HG02610 (cell line): ENCODE results near the gene UNC13A.
"Not testable (repeated sequence)": the region's sequence is repeated elsewhere in the genome, so short reads cannot be mapped to it uniquely, and the experiment has no call there.

Experiments used
- ATAC-seq: cut with Tn5 transposase; IDR thresholded peaks from one replicate; pipeline ENCODE4 v1.9.1; 2021; ENCODE audit warnings: mild to moderate bottlenecking, moderate library complexity; ENCODE audit not compliant: unreplicated experiment

UNC13A gene

GRCh38 chr19:17606590-17607185 is 81.5 kb downstream of the UNC13A start:
- ATAC-seq: no peak

DNA sequence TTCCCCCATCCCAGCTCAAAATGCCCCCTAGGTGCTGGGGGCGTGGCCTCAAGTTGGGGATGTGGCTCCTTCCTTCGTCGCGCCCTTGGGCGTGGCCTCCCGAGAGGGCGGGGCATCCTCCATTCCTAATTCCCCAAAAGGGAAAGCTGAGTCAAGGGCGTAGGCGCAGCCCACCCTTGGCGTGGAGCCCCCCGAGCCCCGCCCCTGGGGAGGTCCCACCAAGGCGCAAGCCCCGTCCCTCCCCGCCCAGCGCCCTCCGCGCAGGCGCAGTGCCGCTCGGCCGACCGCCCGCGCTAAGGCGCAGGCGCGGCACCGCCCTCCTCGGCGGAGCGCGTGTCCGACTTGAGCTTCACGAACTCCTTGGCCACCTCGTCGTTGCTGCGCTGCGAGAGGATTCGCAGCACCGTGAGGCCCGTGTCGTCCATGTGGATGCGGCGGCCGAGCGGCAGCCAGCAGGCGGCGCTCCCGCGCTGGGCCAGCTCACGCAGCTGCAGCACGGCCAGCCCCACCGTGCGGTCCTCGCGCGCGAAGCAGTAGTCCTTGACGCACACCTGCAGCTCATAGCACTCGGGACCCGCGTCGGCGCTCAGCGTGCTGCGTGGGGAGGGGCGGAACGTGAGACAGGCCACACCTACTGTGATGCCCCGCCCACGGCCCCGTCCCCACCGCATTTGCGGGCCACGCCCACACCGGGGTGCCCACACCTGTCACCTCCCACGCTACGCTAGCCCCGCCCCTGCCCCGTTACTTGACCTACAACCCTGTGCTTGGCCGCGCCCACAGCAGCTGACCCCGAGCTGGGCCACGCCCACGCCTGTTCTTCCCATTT is 82.2 kb downstream of the UNC13A start:
- peak; percentile 56 for ATAC-seq

DNA sequence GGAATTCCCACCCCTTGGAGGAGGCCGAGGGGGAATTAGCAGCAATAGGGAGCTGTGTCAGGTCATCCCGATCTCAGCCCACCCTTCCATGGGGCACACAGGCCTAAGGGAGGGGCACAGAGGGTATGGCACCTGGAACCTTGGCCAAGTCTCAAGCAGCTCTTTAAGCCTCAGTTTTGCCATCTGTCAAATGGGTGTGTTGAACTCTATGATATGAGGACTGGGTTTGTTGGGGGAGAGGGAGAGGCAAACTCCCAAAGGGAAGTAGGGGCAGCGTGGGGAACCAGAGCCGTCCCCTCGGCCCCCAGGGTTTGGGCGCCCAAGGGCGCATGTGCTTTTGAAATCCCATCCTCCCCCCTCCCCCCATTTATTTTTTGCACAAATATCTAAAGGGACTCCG is 83.0 kb downstream of the UNC13A start:
- ATAC-seq: no peak

- no peak for ATAC-seq
Measured at GRCh38 chr19:17604372-17605025, 83.7 kb downstream of the UNC13A start.

GRCh38 chr19:17602872-17603510 is 85.2 kb downstream of the UNC13A start:
- no peak for ATAC-seq

DNA sequence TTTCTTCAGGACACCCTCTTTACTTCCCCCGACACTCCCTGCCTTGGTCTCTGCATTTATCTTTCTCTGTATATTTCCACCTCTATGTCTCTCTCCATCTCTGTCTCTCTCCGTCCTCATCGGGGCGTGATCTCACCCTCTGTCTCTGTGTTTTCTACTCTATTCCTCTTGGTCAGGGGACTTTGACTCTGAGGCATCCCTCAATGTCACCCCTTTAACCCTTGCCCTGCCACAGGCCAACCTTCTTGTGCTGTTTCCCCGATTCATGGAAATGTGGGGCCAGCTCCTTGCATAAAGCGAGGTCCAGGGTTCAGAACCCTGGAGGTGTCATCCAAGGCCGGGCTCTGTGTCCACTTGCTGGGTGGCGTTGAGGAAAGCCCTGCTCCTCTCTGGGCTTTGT is 85.9 kb downstream of the UNC13A start:
- no peak for ATAC-seq

DNA sequence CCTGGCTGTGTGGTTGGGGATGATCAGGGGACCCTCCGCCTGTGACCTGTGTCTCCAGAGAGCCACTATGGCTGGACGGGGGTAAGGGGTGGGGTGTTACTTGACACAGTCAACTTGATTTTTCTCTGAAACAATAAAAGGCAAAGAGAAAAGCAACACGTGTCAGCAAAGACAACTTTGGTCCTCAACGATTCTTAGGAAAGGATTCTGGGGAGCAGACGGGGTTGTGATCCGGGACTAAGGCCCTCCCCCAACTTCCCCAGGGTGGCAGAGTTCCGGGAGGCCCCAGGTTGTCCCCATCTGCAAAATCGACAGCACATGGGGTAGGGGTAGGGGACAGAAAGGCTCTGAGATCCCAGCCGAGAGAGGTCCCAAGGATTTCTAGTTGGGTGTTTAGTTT is 86.5 kb downstream of the UNC13A start:
- ATAC-seq: no peak

DNA sequence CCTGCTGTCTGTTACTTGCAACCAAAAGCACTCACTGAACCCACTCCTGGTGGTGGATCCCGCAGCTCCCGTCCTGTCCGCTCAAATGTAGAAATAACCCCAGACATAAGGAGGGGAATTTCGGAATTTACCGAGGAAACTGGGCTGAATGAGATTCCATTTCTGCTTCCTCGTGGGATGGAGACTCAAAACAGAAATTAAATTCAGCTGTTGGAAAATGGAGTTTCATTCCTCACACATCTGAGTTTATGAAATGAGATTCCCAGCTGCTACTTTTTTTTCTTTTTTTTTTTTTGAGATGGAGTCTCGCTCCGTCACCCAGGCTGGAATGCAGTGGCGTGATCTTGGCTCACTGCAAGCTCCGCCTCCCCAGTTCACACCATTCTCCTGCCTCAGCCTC is 88.4 kb downstream of the UNC13A start:
- ATAC-seq: no peak

DNA sequence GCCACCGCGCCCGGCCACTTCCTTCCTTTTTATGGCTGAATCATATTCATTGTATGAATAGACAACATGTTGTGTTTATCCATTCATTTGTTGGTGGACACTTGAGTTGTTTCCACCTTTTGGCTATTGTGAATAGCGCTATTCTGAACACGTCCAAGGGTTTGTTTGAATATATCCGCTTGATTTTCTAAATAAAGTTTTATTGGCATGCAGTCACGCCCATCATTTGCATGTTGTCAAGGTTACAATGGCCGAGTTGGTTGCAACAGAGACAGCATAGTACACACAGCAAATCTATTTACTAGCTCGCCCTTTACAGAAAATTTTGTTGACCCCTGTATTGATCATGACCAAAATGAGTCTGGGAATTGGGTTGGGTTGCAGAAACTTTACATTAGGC is 89.2 kb downstream of the UNC13A start:
- no peak for ATAC-seq

- not testable (repeated sequence) for ATAC-seq
Measured at GRCh38 chr19:17598063-17598462, 90.1 kb downstream of the UNC13A start.

DNA sequence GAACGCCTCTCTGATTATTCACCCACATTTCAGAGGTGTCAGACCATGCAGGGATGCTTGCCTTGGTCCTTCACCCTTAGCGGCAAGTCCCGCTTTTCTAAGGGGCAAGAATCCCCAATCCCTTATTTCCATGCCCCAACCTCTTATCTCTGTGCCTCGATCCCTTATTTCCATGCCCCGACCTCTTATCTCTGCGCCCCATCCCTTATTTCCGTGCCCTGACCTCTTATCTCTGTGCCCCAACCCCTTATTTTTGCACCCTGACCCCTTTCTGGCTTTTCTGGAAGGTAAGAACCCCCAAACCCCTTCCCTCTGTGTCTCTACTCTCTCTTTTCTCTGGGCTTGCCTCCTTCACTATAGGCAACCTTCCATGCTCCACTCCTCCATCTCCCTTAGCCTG is 93.9 kb downstream of the UNC13A start:
- ATAC-seq: not testable (repeated sequence)

DNA sequence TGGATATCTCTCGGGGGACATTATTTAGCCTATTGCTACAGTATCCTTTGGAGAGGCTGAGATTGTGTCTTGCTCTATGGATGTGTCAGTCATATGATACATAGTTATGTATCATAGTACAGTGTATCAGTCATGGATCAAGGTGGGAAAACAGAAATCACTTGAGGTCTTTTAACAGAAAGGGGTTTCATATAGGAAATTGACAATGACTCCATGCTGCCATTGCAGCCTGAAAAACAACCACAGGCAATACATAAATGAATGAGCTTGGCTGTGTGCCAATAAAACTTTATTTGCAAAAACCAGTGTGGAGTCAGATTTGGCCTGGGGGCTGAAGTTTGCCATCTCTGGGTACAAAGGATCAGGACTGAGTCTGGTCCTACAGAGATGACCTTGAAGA is 97.3 kb downstream of the UNC13A start:
- no peak for ATAC-seq

- not testable (repeated sequence) for ATAC-seq
Measured at GRCh38 chr19:17585395-17585794, 102.8 kb downstream of the UNC13A start.

DNA sequence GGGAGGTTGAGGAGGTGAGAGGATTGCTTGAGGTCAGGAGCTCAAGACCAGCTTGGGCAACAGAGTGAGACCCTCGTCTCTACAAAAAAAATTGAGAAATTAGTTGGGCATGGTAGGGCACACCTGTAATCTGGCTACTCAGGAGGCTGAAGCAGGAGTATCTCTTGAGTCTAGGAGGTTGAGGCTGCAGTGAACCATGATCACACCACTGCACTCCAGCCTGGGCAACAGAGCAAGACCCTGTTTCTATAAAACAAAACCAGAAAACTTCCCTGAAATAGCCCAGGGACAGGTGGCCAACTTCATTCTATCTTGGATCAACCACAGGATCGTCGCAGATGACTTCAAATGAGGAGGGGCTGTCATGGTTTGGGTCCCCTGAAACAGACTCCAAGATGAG is 104.0 kb downstream of the UNC13A start:
- no peak for ATAC-seq

GRCh38 chr19:17582613-17583012 is 105.5 kb downstream of the UNC13A start:
- no peak for ATAC-seq

DNA sequence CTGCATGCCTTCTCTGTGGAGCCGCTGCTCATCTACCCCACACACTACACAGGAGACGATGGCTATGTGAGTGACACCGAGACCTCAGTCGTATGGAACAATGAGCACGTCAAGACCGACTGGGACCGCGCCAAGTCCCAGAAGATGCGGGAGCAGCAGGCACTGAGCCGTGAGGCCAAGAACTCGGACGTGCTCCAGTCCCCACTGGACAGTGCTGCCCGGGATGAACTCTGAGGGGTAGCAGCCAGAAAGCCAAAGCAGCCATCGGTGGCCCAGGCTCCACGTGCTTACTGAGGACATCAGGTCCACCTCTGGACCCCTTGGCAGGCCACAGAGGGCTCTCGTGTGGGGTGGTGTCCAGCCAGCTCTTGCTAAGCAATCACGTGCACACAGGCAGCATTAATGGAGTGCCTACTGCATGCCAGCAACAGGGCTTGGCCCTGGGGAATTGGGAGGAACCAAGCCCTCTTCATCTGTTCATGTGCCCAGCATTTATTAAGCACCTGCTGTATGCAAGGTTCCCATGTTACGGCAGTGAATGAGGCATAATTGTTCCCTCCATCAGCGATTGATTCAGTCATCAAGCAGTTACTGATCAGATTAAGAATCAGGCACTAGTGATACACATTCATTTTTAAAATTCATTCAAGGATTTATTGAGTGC is 106.8 kb downstream of the UNC13A start:
- no peak for ATAC-seq

DNA sequence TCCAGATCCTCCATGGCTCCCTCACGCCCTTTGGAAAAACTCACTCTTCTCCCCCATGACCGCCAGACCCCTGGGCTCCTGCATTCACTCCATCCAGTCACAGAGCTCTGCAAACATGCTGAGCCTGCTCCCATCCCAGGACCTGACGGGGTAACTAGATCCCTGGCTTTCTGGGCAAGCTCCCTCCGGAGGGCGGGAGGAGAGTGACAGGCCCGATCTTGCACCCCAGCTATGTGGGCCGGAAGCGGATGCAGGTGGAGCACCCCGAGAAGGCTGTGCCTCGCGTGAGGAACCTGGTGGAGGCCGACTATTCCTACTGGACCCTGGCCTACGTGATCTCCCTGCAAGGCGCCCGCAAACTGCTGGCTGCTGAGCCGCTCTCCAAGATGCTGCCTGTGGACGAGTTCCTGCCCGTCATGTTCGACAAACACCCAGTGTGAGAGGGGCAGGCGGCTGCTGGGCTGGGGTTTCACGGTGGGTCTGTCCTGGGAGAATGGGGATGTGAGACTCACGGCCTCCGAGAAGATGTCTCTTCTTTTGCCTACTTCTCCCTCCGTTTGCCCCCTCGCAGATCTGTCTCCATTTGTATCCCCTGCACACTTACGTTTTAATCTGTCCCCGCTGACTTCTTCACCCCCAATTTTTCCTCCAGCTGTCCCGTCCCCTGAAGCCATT is 107.5 kb downstream of the UNC13A start:
- no peak for ATAC-seq

DNA sequence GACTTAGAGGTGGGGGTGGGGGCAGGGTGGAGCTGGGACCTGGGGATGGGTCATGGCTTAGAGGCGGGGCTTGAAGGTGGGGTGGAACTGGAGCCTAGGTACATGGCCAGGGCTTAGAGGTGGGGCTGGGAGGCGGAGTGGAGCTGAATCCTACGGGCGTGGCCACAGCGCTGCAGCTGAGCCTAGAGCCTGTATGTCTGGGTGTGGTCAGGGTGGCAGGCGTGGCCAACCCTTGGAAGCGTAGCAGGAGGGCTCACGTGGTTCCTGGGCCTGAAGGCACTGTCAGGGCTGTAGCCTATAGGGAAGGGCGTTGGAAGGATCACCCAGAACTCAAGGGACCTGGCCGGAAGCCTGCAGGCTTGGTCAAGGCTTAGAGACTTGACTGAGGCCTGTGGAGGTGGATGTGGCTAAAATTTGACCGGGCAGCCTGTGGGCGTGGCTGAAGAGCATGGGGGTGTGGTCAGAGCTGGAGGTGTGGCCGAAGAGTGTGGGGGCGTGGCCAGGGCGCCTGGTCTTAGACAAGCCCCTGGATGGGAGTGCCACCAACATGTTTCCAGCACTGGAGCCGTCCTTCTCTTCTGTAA is 108.4 kb downstream of the UNC13A start:
- ATAC-seq: no peak

GRCh38 chr19:17577457-17578097 is 110.6 kb downstream of the UNC13A start:
- ATAC-seq: no peak
